HG03139 (cell line): ENCODE measurements around the gene DCAF5.

ENCODE experiments used
- ATAC-seq: cut with Tn5 transposase; IDR thresholded peaks from one replicate; pipeline ENCODE4 v1.9.1; 2021; ENCODE audit not compliant: unreplicated experiment

DCAF5 gene

DNA sequence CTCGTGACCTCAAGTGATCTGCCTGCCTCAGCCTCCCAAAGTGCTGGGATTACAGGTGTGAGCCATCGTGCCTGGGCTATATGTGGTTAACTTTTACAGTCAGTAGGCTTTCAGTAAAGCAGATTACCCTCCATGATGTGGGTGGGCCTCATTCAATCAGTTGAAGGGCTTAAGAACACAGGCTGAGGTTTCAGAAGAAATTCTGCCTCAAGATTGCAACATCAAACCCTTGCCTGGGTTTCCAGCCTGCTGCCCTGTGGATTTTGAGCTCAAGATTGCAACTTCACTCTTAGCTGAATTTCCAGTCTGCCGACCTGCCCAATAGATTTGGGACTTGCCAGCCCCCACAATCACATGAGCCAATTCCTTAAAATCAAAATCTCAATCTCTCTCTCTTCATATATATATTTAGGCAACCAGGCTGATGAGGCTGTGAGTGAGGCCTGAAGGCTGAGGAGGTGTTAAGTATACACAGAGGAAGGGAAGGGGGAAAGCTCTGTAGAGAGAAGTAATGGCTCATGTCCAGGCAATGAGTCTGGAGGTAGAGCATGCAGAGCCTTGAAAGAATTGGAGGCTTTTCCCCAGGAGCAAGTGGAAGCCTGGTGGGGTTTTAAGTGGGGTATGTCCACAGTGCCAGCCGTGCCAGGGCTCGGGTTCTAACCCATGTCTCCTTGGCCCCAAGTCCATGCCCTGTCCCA is 140.5 kb downstream of the DCAF5 start:
- ATAC-seq: no peak

DNA sequence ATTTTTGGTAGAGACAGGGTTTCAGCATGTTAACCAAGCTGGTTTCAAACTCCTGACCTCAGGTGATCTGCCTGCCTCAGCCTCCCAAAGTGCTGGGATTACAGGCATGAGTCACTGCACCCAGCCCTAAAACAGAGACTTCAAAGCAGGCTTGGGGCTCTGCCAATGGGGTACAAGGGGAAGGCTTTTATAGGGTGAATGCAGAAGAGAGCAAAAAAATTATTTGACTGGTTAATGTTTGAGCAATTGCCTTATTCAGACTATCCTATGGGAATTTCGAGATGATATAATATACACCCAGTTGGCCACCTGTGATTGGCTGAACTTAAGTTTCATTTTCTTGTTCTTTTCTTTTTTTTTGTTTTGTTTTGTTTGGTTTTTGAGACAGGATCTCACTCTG is 142.3 kb downstream of the DCAF5 start:
- ATAC-seq: no peak

DNA sequence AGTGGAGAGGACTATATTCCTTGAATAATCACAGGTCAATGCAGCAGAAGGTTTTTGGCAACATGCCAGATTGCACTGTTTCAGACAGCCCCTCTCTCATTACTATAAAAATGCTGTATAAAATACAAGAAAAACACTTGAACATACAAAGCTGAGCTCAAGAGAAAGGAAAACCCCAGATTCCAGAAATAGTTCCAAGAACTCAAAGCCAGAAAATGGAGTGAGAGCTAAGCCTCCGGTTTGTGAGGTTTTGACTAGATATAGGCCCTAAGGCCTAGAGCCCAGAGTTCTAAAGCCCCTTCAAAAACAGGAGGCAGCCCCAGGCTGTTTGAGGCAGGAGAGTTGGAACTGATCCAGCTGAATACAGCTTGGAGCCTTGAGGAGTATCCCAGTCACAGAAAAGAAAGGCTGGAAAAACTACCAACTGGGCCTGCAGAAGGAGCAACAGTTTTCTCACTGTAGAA is 144.5 kb downstream of the DCAF5 start:
- ATAC-seq: no peak

DNA sequence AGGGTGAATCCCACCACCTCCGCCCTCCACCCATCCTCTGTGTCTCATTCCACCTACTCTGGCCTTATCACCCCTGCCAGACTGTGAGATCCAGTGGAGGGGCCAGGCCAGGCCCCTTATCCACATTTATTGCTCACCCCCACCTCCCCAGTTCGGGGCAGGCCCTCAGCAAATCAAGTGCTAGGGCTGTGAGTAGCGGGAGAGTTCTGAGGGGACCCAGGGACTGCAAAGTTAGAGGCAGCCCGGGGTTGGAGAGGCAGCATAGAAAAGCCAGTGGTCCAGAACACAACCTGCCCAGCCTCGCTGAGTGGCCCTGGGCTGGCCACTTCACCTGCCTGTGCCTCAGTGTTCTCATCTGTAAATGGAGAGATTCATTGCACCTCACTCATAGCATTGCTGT is 146.6 kb downstream of the DCAF5 start:
- ATAC-seq: no peak

DNA sequence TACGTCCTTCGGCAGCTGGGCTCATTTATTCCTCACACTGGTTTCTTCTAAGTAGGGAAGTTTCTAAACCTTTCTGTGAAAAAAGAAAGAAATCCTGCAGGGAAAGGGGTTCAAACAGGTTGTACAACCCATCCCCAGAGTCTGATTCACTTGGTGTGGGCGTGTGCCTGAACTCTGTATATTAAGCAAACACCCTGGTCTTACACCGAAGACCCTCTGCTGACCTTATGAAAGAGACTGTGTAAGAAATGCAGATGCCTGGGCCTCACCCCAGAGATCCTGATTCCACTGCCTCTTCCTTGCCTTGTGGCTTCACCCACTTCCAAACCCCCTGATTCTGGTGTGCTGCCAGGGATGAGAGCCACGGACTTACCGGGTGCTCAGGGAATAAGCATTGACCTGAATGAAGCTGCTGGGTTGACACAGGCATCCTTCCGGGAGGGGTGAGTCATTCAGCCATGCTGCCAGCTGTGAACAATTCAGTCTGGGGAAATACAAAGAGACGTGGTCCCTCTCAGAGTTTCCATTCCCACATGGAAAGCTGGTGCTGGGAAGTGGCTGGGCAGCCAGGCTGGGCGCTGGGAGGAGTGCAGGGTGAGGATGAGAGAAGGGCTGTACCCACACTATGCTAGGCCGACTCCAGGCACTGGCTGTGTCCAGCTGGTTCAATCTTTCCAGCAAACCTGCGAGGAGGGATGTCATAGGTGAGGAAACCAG is 147.3 kb downstream of the DCAF5 start:
- no peak for ATAC-seq

DNA sequence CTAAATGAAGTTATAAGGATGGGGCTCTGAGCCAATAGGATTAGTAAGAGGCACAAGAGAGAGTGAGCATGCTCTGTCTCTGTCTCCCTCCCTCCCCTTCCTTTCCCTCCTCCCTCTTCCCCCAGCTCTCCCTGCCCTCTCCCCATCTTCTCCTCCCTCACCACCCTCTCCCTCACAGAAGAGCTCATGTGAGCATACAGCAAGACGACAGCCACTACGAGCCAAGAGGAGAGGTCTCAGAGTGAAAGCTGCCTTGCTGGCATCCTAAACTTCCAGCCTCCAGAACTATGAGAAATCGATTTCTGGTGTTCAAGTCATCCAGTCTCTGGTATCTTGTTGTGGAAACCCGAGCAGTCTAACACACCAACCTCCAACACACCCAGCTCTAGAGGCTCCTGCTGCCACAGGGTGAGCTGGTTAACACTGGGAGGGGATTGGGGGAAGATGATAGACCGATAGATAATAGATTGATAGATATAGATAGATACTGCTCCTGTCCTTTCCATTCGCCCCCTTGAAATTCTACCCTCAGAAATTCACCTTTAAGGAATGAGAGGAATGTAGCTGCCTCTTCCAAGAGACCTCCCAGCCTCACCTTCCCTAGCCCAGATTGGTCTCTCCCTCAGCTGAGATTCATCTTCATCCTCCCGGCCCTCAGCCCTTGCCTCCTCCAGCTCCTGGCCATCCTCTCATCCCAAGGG is 148.0 kb downstream of the DCAF5 start:
- no peak for ATAC-seq

DNA sequence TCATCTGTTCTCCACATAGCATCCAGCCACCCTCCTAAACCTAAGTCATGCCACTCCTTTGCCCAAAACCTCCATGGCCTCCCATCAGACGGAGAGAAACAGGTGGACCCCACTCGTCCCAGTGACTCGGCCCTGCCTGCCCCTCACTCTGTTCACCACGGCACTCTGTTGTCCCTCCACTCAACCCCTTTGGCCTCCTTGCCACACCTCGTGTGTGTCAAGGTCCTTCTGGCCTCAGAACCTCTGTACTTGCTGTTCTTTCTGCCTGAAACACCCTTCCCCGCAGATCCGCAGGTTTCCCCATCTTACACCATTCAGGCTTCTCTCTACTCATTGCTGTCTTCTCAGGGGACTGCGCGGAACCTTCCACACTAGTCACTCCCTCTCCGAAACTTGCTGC is 149.3 kb downstream of the DCAF5 start:
- ATAC-seq: no peak

DNA sequence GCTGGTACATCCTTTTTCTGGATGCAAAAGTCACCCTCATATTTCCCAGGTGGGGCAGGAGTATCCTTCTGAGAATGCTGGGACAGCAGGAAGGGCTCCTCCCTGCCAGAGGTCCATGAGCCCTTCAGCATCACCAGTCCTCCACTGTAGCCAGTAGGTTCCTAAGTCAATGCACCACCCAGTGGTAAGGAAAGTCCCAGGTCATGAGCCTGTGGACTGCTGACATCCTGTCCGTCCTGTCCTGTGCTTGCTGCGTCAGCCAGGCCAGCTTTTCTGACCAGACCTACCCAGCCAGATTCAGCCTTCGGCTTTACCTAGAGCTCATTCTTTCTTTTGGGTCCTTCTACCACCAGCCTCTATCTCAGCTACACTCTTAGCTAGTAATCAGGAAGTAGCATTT is 150.8 kb downstream of the DCAF5 start:
- ATAC-seq: no peak

DNA sequence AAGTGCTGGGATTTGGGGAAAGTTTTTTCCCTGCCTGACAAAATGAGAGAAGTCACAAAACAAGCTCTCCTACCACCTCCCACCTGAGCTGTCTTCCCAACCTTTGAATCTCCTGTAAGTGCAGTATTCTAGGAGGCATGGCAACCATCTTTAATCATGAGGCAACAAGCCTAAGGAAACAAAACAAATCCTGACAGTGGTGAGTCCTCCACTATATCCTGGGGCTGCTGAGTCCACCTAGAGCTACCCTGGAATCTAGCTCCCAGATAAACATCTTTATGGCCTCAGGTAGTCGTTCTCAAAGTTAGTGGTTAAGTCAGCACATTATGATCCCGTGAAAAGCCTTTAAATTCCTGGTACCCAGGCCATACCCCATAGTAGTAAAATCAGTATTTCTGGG is 151.5 kb downstream of the DCAF5 start:
- ATAC-seq: no peak
